Mucosa of descending colon (tissue), 3 donors: ENCODE data around the gene OCA2. TPM values are rescaled to one million over a fixed set of nuclear protein-coding genes. Genes with fewer than 3 reads are reported as not detected.

ENCODE experiments used
- ATAC-seq: fragments of 200-7000 bp; cut with Tn5 transposase; one replicate; pipeline ENCODE4 v1.9.1; 2020; ENCODE audit warnings: mild to moderate bottlenecking, moderate library complexity
- DNase-seq, 3 donors: peaks; one replicate each; pipeline ENCODE4 v3.0.0-alpha.2; 2020
- H3K36me3 ChIP-seq: fragments of 200-600 bp; one replicate; pipeline ENCODE4 v1.8.0; 2021; ENCODE audit warnings: low read depth, mild to moderate bottlenecking
- H3K4me1 ChIP-seq: fragments of 200-600 bp; one replicate; pipeline ENCODE4 v1.8.0; 2021; ENCODE audit warnings: low read depth, mild to moderate bottlenecking
- H3K4me3 ChIP-seq: fragments of 200-600 bp; one replicate; pipeline ENCODE4 v1.8.0; 2021; ENCODE audit warnings: mild to moderate bottlenecking
- H3K9me3 ChIP-seq: fragments of 200-600 bp; one replicate; pipeline ENCODE4 v1.8.0; 2021; ENCODE audit warnings: mild to moderate bottlenecking
- CTCF ChIP-seq: fragments of 200-600 bp; IDR thresholded peaks from one replicate; pipeline ENCODE4 v1.8.0; 2022; ENCODE audit warnings: antibody characterized with exemption, mild to moderate bottlenecking
- intact Hi-C, 2 donors: fragments of 100-400 bp; cut with DNase I in 1 of 2; cut with micrococcal nuclease in 1 of 2; formaldehyde crosslinking; loops; one replicate each; pipeline versions ENCODE4 v1.11.0 to v1.11.1; 2022; cut with DNase I, micrococcal nuclease
- total RNA-seq, 3 donors: library from RNA; stranded (reverse); fragmentation: NEBNext Ultra II Directional in 2 of 3; extraction: Animal tissue kit (Norgen Biotek cat#: 25700) in 2 of 3; gene quantifications; one replicate each; pipeline versions ENCODE4 v1.2.1 to v1.2.4, GENCODE V29; 2021 to 2023
- donor health status: DM: no; HTN: no; CAD: no; lungs with moderate emphysema.
- donor health status: DM: no; HTN: no; CAD: no.
- donor health status: DM: no; HTN: yes; CAD: no.

OCA2 gene
- total RNA-seq, 3 donors from 2014 or later: 0.22 to 0.32 TPM; not detected in 1

- intact Hi-C loops: no loop called here
- Histone ChIP-seq H3K4me1 (no peaks in the 10 kb centered on the region), H3K36me3 (no peaks in the 10 kb centered on the region), H3K4me3 (no peak overlapping the region), H3K9me3 (peaks cover 68% of the 10 kb centered on the region)
- no peak for TF ChIP-seq CTCF
- no peak for ATAC-seq
- no peak for DNase-seq
These were observed 277.8 kb downstream of the OCA2 start for GRCh38 chr15:27821273-27821672.

GRCh38 chr15:27820722-27821121, 278.4 kb downstream of the OCA2 start:
- no peak for ATAC-seq
- no peak overlapping the region for H3K4me3 ChIP-seq
- H3K4me1 ChIP-seq: no peaks in the 10 kb centered on the region
- intact Hi-C loops: no loop called here
- DNase-seq: no peak
- no peaks in the 10 kb centered on the region for H3K36me3 ChIP-seq
- peaks cover 69% of the 10 kb centered on the region for H3K9me3 ChIP-seq
- no peak for TF ChIP-seq CTCF

- intact Hi-C loops: no loop called here
- H3K36me3 ChIP-seq: no peaks in the 10 kb centered on the region
- no peaks in the 10 kb centered on the region for H3K4me1 ChIP-seq
- no peak for DNase-seq
- TF ChIP-seq CTCF: no peak
- no peak for ATAC-seq
- no peak overlapping the region for H3K4me3 ChIP-seq
- H3K9me3 ChIP-seq: peaks cover 67% of the 10 kb centered on the region
These were observed 278.9 kb downstream of the OCA2 start for GRCh38 chr15:27820232-27820631.

GRCh38 chr15:27817258-27817657, 281.9 kb downstream of the OCA2 start:
- intact Hi-C loops: no loop called here
- Histone ChIP-seq H3K4me3 (no peak overlapping the region), H3K9me3 (peaks cover 74% of the 10 kb centered on the region), H3K36me3 (no peaks in the 10 kb centered on the region), H3K4me1 (no peaks in the 10 kb centered on the region)
- DNase-seq: no peak
- no peak for TF ChIP-seq CTCF
- ATAC-seq: no peak

- no peak for ATAC-seq
- no peak for DNase-seq
These were observed 282.3 kb downstream of the OCA2 start for GRCh38 chr15:27816790-27817189.

More at GRCh38 chr15:27816790-27817189, 282.3 kb downstream of the OCA2 start:
- no peaks in the 10 kb centered on the region for H3K36me3 ChIP-seq
- no peak for TF ChIP-seq CTCF
- H3K4me3 ChIP-seq: no peak overlapping the region
- H3K9me3 ChIP-seq: peaks cover 76% of the 10 kb centered on the region
- H3K4me1 ChIP-seq: no peaks in the 10 kb centered on the region
- intact Hi-C loops: no loop called here
